ENCODE results near the gene CDHR2.
"Not testable (repeated sequence)": the region's sequence is repeated elsewhere in the genome, so short reads cannot be mapped to it uniquely, and the experiment has no call there.

CDHR2 gene

GRCh38 chr5:176550937-176551336 is 1.8 kb downstream of the CDHR2 start:
- not testable (repeated sequence) for H2BK120ac ChIP-seq (ENCODE audit: low read depth, low read length); H2AFZ ChIP-seq (ENCODE audit: low read length); H3K36me3 ChIP-seq (replicated peaks in 1 of 2; ENCODE audit: control insufficient read depth in 2 of 2, insufficient read depth in 2 of 2, low read length in 2 of 2); H4K91ac ChIP-seq (ENCODE audit: low read depth, low read length, poor library complexity); H2BK15ac ChIP-seq (ENCODE audit: low read length); H3K4ac ChIP-seq (ENCODE audit: low read length); H3K79me1 ChIP-seq (ENCODE audit: low read depth, low read length); H2BK12ac ChIP-seq (ENCODE audit: low read length); H3K9me3 ChIP-seq (replicated peaks in 1 of 2; ENCODE audit: control insufficient read depth in 2 of 2, insufficient read depth in 1 of 2, low read depth in 1 of 2, low read length in 2 of 2); H3K18ac ChIP-seq (ENCODE audit: low read length); H3K9ac ChIP-seq (ENCODE audit: low read depth, low read length, poor library complexity); H3K27ac ChIP-seq (replicated peaks; ENCODE audit: low read length); H4K8ac ChIP-seq (ENCODE audit: low read depth, low read length); H3K23ac ChIP-seq (ENCODE audit: low read depth, low read length, poor library complexity); H3K4me3 ChIP-seq (ENCODE audit: low read length in 2 of 2); H3K14ac ChIP-seq (ENCODE audit: low read length); H3K4me1 ChIP-seq (ENCODE audit: control insufficient read depth in 2 of 2, insufficient read depth in 1 of 2, low read depth in 1 of 2, low read length in 2 of 2); H3K4me2 ChIP-seq (ENCODE audit: insufficient read depth, low read length, poor library complexity, severe bottlenecking); DNase-seq (ENCODE audit: low spot score); H2BK5ac ChIP-seq (ENCODE audit: low read length)
- no CpG with 5 or more reads among the region's 11 CpGs for WGBS, 2 donors (ENCODE audit: extremely low coverage in 2 of 2, insufficient read length in 2 of 2, insufficient replicate concordance in 1 of 2)
- Histone ChIP-seq H2AK5ac (ENCODE audit: low read depth, low read length) (peak overlapping the region; percentile 75), H3K27me3 (ENCODE audit: control insufficient read depth in 3 of 3, insufficient read depth in 3 of 3, low read depth in 1 of 3, low read length in 3 of 3) (peaks cover 0 to 33% (median 0%) of the 10 kb centered on the region in 3 experiments)

- no peak overlapping the region for H3K4ac ChIP-seq (ENCODE audit: low read length)
- no CpG with 5 or more reads among the region's 11 CpGs for WGBS, 2 donors (ENCODE audit: extremely low coverage in 2 of 2, insufficient read length in 2 of 2, insufficient replicate concordance in 1 of 2)
- no peak overlapping the region for H3K27ac ChIP-seq (replicated peaks; ENCODE audit: low read length)
- peaks cover 5 to 7% of the 10 kb centered on the region in 2 donors for H3K4me1 ChIP-seq (ENCODE audit: control insufficient read depth in 2 of 2, insufficient read depth in 1 of 2, low read depth in 1 of 2, low read length in 2 of 2)
- H3K27me3 ChIP-seq (ENCODE audit: control insufficient read depth in 3 of 3, insufficient read depth in 3 of 3, low read depth in 1 of 3, low read length in 3 of 3) = peaks cover 0 to 32% (median 0%) of the 10 kb centered on the region in 3 experiments
- no peak for DNase-seq (ENCODE audit: low spot score)
- no peak overlapping the region for H3K14ac ChIP-seq (ENCODE audit: low read length)
- H3K4me3 ChIP-seq (ENCODE audit: low read length in 2 of 2) = no peak overlapping the region
- H3K36me3 ChIP-seq (replicated peaks in 1 of 2; ENCODE audit: control insufficient read depth in 2 of 2, insufficient read depth in 2 of 2, low read length in 2 of 2) = no peaks in the 10 kb centered on the region
- H3K79me1 ChIP-seq (ENCODE audit: low read depth, low read length) = peaks cover 2% of the 10 kb centered on the region
- no peaks in the 10 kb centered on the region for H3K9me3 ChIP-seq (replicated peaks in 1 of 2; ENCODE audit: control insufficient read depth in 2 of 2, insufficient read depth in 1 of 2, low read depth in 1 of 2, low read length in 2 of 2)
- H3K4me2 ChIP-seq (ENCODE audit: insufficient read depth, low read length, poor library complexity, severe bottlenecking) = no peak overlapping the region
- no peak overlapping the region for H2BK15ac ChIP-seq (ENCODE audit: low read length)
- H3K23ac ChIP-seq (ENCODE audit: low read depth, low read length, poor library complexity) = peak overlapping the region; percentile 10
- no peak overlapping the region for H3K18ac ChIP-seq (ENCODE audit: low read length)
- H4K8ac ChIP-seq (ENCODE audit: low read depth, low read length) = no peak overlapping the region
- H3K9ac ChIP-seq (ENCODE audit: low read depth, low read length, poor library complexity) = peak overlapping the region; percentile 45
- H2BK120ac ChIP-seq (ENCODE audit: low read depth, low read length) = no peak overlapping the region
- H2BK12ac ChIP-seq (ENCODE audit: low read length) = no peak overlapping the region
- no peak overlapping the region for H2BK5ac ChIP-seq (ENCODE audit: low read length)
- H4K91ac ChIP-seq (ENCODE audit: low read depth, low read length, poor library complexity) = no peak overlapping the region
- peak overlapping the region; percentile 30 for H2AK5ac ChIP-seq (ENCODE audit: low read depth, low read length)
- no peak overlapping the region for H2AFZ ChIP-seq (ENCODE audit: low read length)
Measured at GRCh38 chr5:176552332-176552869, 3.3 kb downstream of the CDHR2 start.

DNA sequence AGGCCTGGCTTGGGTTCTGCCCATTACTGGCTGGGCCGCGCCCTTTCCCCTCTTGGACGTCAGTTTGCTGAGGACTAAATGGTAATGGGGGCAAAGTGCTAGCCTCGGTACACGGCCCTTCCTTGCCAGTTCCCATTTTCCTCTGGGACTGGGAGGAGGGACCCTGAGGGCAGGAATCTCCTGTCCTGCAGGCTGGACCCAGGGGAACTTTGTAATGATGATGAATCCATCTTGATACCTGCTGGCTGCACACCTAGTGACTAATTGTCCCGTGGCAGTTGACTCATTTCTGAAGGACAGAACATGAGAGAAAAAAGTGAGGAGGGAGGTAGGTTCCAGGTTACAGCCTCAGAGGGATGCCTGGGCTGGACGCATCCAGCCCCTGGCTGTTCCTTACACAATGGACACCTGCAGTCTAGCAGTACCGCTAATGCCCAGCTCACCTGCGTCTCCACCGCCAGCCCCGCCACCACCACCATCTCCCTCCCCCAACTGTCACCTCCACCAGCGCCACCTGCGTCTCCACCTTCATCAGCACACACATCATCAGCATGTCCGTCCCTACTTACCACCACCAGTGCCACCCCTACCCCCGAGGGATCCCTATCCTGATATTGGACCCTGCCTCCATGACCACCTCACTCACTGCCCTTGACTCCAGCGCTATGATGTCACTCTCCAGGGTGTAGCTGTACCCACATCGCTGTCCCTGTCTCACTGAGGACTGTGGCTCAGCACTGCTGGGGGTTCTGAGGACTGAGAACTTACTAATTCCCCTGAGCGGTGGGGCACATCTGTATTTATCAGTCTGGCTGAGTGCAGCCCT is 4.3 kb downstream of the CDHR2 start:
- Histone ChIP-seq H3K4me2 (ENCODE audit: insufficient read depth, low read length, poor library complexity, severe bottlenecking) (no peak overlapping the region), H4K91ac (ENCODE audit: low read depth, low read length, poor library complexity) (peak overlapping the region; percentile 34), H3K27ac (replicated peaks; ENCODE audit: low read length) (no peak overlapping the region), H3K4ac (ENCODE audit: low read length) (no peak overlapping the region), H3K27me3 (ENCODE audit: control insufficient read depth in 3 of 3, insufficient read depth in 3 of 3, low read depth in 1 of 3, low read length in 3 of 3) (peaks cover 0 to 30% (median 0%) of the 10 kb centered on the region in 3 experiments), H3K9me3 (replicated peaks in 1 of 2; ENCODE audit: control insufficient read depth in 2 of 2, insufficient read depth in 1 of 2, low read depth in 1 of 2, low read length in 2 of 2) (no peaks in the 10 kb centered on the region), H2BK120ac (ENCODE audit: low read depth, low read length) (no peak overlapping the region), H2BK12ac (ENCODE audit: low read length) (no peak overlapping the region), H3K79me1 (ENCODE audit: low read depth, low read length) (peaks cover 2% of the 10 kb centered on the region), H3K23ac (ENCODE audit: low read depth, low read length, poor library complexity) (peak overlapping the region; percentile 20), H4K8ac (ENCODE audit: low read depth, low read length) (no peak overlapping the region), H3K4me1 (ENCODE audit: control insufficient read depth in 2 of 2, insufficient read depth in 1 of 2, low read depth in 1 of 2, low read length in 2 of 2) (peaks cover 5 to 7% of the 10 kb centered on the region in 2 donors), H2BK15ac (ENCODE audit: low read length) (no peak overlapping the region), H2AFZ (ENCODE audit: low read length) (no peak overlapping the region), H3K36me3 (replicated peaks in 1 of 2; ENCODE audit: control insufficient read depth in 2 of 2, insufficient read depth in 2 of 2, low read length in 2 of 2) (no peaks in the 10 kb centered on the region), H3K4me3 (ENCODE audit: low read length in 2 of 2) (peak overlapping the region in 1 of 2 donors; percentile 14), H2AK5ac (ENCODE audit: low read depth, low read length) (peak overlapping the region; percentile 30), H3K14ac (ENCODE audit: low read length) (peak overlapping the region; percentile 57), H3K18ac (ENCODE audit: low read length) (peak overlapping the region; percentile 38), H2BK5ac (ENCODE audit: low read length) (peak overlapping the region; percentile 72), H3K9ac (ENCODE audit: low read depth, low read length, poor library complexity) (no peak overlapping the region)
- WGBS, 2 donors (ENCODE audit: extremely low coverage in 2 of 2, insufficient read length in 2 of 2, insufficient replicate concordance in 1 of 2) = no CpG with 5 or more reads among the region's 18 CpGs
- DNase-seq (ENCODE audit: low spot score) = no peak

DNA sequence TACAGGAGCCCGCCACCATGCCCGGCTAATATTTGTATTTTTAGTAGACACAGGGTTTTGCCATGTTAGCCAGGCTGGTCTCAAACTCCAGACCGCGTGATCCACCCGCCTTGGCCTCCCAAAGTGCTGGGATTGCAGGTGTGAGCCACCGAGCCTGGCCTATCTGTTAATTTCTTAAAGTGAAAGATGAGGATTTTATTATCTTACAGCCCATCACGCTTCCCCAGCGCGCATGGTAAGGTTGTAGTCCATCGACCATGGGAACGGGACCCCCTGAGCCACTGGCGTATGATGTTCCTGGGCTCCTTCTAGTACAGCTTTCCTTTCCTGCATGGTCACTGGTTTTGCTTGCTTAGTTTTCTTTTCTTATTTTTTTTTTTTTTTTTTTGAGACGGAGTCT is 8.7 kb downstream of the CDHR2 start:
- Histone ChIP-seq H4K8ac (ENCODE audit: low read depth, low read length) (no peak overlapping the region), H3K4ac (ENCODE audit: low read length) (no peak overlapping the region), H3K4me3 (ENCODE audit: low read length in 2 of 2) (no peak overlapping the region), H3K18ac (ENCODE audit: low read length) (no peak overlapping the region), H2BK15ac (ENCODE audit: low read length) (no peak overlapping the region), H2BK12ac (ENCODE audit: low read length) (no peak overlapping the region), H2AFZ (ENCODE audit: low read length) (no peak overlapping the region), H3K9me3 (replicated peaks in 1 of 2; ENCODE audit: control insufficient read depth in 2 of 2, insufficient read depth in 1 of 2, low read depth in 1 of 2, low read length in 2 of 2) (no peaks in the 10 kb centered on the region), H3K14ac (ENCODE audit: low read length) (no peak overlapping the region), H3K9ac (ENCODE audit: low read depth, low read length, poor library complexity) (no peak overlapping the region), H4K91ac (ENCODE audit: low read depth, low read length, poor library complexity) (no peak overlapping the region), H2BK120ac (ENCODE audit: low read depth, low read length) (no peak overlapping the region), H2AK5ac (ENCODE audit: low read depth, low read length) (no peak overlapping the region), H3K27me3 (ENCODE audit: control insufficient read depth in 3 of 3, insufficient read depth in 3 of 3, low read depth in 1 of 3, low read length in 3 of 3) (peaks cover 0 to 15% (median 0%) of the 10 kb centered on the region in 3 experiments), H3K79me1 (ENCODE audit: low read depth, low read length) (no peaks in the 10 kb centered on the region), H3K4me1 (ENCODE audit: control insufficient read depth in 2 of 2, insufficient read depth in 1 of 2, low read depth in 1 of 2, low read length in 2 of 2) (peaks cover 3 to 5% of the 10 kb centered on the region in 2 donors), H3K36me3 (replicated peaks in 1 of 2; ENCODE audit: control insufficient read depth in 2 of 2, insufficient read depth in 2 of 2, low read length in 2 of 2) (no peaks in the 10 kb centered on the region), H3K23ac (ENCODE audit: low read depth, low read length, poor library complexity) (no peak overlapping the region), H3K27ac (replicated peaks; ENCODE audit: low read length) (no peak overlapping the region), H3K4me2 (ENCODE audit: insufficient read depth, low read length, poor library complexity, severe bottlenecking) (no peak overlapping the region), H2BK5ac (ENCODE audit: low read length) (no peak overlapping the region)
- no CpG with 5 or more reads among the region's 13 CpGs for WGBS, 2 donors (ENCODE audit: extremely low coverage in 2 of 2, insufficient read length in 2 of 2, insufficient replicate concordance in 1 of 2)
- no peak for DNase-seq (ENCODE audit: low spot score)

Data from neuronal stem cell (in vitro differentiated cells).